ENCODE results near the gene DCC.

The DCC gene

DNA sequence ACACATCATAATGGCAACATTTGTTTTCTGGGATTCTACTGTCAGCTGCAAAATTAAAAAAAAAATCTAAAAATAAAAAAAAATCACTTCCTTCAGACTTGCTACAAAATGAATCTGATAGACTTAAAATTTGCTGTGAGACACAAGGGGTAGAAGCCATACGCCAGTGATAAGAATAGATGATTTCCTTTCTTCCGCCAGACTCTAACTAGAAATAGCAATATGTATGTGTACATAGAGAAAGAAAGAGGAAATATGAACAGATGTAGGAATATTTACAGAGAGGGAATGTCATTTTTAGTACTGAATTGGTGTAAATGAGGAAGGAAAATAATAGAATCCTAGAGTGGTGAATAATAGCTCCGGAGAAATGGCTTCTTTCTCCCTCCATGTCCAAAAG is 574.2 kb downstream of the DCC start:
- Mint-ChIP-seq H3K4me3 (no peak overlapping the region), H3K27ac (no peak overlapping the region), H3K9me3 (peaks cover 13% of the 10 kb centered on the region), H3K4me1 (no peaks in the 10 kb centered on the region), H3K36me3 (no peaks in the 10 kb centered on the region)
- ATAC-seq = no peak
- DNase-seq (ENCODE audit: low spot score in 2 of 2) = no peak

- H3K4me3 Mint-ChIP-seq = no peak overlapping the region
- ATAC-seq = no peak
- no peaks in the 10 kb centered on the region for H3K4me1 Mint-ChIP-seq
- no peak for DNase-seq (ENCODE audit: low spot score in 2 of 2)
- peaks cover 3% of the 10 kb centered on the region for H3K9me3 Mint-ChIP-seq
- H3K36me3 Mint-ChIP-seq = no peaks in the 10 kb centered on the region
- no peak overlapping the region for H3K27ac Mint-ChIP-seq
These were observed 580.7 kb downstream of the DCC start for GRCh38 chr18:52920665-52921064.

- DNase-seq (ENCODE audit: low spot score in 2 of 2) = no peak
- Mint-ChIP-seq H3K4me3 (no peak overlapping the region), H3K9me3 (peaks cover 8% of the 10 kb centered on the region), H3K4me1 (no peaks in the 10 kb centered on the region), H3K36me3 (no peaks in the 10 kb centered on the region), H3K27ac (no peak overlapping the region)
- ATAC-seq = no peak
These were observed 593.4 kb downstream of the DCC start for GRCh38 chr18:52933356-52933755.

DNA sequence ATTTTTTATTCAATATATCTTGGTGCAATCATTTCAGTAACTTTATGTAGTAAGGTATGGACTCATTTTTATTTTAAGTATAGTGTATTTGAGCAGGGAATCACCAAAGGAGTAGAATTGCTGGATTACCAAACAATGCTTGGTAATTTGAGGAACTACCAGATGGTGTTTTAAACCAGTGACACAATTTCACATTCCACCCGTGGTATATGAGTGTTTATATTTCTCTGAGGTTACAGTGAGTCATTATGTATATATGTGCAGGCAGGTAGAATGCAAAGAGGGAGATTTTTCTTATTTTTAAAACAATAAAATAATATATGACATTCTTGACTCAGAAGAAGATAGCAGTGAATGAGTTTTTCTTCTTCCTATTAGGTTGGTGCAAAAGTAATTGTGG is 596.9 kb downstream of the DCC start:
- H3K9me3 Mint-ChIP-seq = peaks cover 9% of the 10 kb centered on the region
- ATAC-seq = no peak
- no peaks in the 10 kb centered on the region for H3K36me3 Mint-ChIP-seq
- H3K27ac Mint-ChIP-seq = no peak overlapping the region
- no peak for DNase-seq (ENCODE audit: low spot score in 2 of 2)
- H3K4me1 Mint-ChIP-seq = no peaks in the 10 kb centered on the region
- H3K4me3 Mint-ChIP-seq = no peak overlapping the region

DNA sequence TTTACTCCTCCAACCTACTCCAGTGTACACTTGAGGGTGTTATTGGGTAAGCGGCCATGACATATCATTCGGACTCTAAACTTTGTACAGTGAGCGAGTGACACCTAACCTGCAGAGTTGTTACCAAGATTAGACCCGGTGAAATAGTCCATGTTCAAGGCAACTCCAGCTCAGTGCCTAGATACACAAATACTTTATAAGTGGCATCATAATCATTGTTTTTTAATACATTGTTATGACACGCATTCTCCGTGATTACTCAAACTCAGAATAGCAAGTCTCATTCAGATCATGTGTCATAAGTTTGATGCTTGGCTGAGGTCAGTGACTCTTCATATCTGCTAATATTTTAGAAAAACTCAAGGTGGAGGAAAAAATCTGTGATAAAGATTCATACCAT is 597.8 kb downstream of the DCC start:
- H3K27ac Mint-ChIP-seq = no peak overlapping the region
- H3K4me1 Mint-ChIP-seq = no peaks in the 10 kb centered on the region
- no peak overlapping the region for H3K4me3 Mint-ChIP-seq
- DNase-seq (ENCODE audit: low spot score in 2 of 2) (no peak), ATAC-seq (no peak)
- no peaks in the 10 kb centered on the region for H3K36me3 Mint-ChIP-seq
- H3K9me3 Mint-ChIP-seq = peaks cover 9% of the 10 kb centered on the region

DNA sequence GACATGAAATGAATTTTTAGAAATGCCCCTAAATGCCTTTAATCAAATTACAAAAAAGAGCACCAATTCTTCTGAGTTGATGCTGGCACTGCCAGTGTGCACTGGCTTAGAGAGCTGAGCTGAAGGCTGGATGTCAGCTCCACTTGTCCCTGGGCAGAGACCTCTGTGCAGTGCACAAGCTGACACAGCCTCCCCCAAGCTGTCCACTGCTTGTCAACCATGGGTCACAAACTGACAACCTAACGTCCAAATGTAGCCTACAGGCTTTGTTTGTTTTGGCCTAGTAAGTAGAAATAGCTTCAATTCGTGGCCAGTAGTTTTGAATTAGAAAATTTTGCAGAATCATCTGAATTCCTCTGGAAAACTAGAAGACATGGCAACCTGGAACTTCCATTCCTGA is 605.6 kb downstream of the DCC start:
- Mint-ChIP-seq H3K4me1 (no peaks in the 10 kb centered on the region), H3K36me3 (no peaks in the 10 kb centered on the region), H3K4me3 (no peak overlapping the region), H3K9me3 (peaks cover 11% of the 10 kb centered on the region), H3K27ac (no peak overlapping the region)
- DNase-seq (ENCODE audit: low spot score in 2 of 2) (no peak), ATAC-seq (no peak)

DNA sequence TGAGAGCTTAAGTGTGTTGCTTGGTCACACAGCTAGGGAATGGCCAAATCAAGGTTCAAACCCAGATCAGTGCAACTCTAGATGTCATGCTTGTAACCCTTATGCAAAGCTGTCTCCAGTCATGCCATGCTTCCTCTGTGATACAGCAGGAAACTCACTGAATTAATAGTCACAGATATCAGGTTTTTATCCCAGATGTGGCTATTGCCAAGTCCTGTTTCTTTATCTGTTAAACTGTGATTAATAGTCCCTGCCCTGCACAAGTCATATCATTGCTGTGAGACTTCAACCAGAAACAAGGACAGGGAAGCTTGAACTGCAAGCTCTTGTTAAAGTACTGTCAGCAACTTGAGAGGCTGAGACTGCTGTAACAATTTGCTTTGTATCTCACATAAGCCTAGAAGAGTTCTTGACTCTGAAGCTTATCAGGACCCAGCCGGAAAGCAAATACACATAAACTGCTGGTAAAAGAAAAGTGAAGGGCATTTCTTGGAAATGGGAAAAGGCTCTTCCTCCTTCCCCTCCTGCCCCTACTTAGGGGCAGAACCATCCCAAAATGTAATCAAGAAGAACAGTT is 609.0 kb downstream of the DCC start:
- ATAC-seq = no peak
- Mint-ChIP-seq H3K4me1 (no peaks in the 10 kb centered on the region), H3K9me3 (peaks cover 14% of the 10 kb centered on the region)

DNA sequence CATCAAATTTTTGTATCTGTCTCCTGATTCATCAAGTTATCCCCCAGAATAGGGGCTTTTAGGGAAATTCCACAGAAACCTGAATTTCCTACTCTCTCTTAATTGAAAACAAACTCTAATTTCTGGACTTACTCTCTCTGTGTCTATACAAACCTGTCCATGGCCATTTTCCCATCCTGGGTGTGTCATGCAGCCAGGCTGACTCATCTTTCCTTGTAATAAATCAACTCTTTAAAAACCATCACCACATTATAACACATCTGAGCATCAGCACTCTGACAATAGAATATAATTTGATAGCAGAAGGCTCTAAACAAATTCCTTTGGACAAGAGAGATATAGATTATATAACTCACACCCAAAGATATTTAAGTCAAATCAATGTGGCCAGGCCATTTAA is 610.2 kb downstream of the DCC start:
- no peak for ATAC-seq
- H3K4me1 Mint-ChIP-seq = no peaks in the 10 kb centered on the region
- H3K4me3 Mint-ChIP-seq = no peak overlapping the region
- H3K9me3 Mint-ChIP-seq = peaks cover 17% of the 10 kb centered on the region
- H3K36me3 Mint-ChIP-seq = no peaks in the 10 kb centered on the region
- H3K27ac Mint-ChIP-seq = no peak overlapping the region
- DNase-seq (ENCODE audit: low spot score in 2 of 2) = no peak

More for the DNA sequence above, 609.0 kb downstream of the DCC start:
- H3K4me3 Mint-ChIP-seq = no peak overlapping the region
- H3K36me3 Mint-ChIP-seq = no peaks in the 10 kb centered on the region
- no peak for DNase-seq (ENCODE audit: low spot score in 2 of 2)
- no peak overlapping the region for H3K27ac Mint-ChIP-seq

- Mint-ChIP-seq H3K9me3 (peaks cover 21% of the 10 kb centered on the region), H3K36me3 (no peaks in the 10 kb centered on the region), H3K4me3 (no peak overlapping the region), H3K27ac (no peak overlapping the region), H3K4me1 (no peaks in the 10 kb centered on the region)
- ATAC-seq (no peak), DNase-seq (ENCODE audit: low spot score in 2 of 2) (no peak)
These were observed 613.4 kb downstream of the DCC start for GRCh38 chr18:52953387-52953786.

DNA sequence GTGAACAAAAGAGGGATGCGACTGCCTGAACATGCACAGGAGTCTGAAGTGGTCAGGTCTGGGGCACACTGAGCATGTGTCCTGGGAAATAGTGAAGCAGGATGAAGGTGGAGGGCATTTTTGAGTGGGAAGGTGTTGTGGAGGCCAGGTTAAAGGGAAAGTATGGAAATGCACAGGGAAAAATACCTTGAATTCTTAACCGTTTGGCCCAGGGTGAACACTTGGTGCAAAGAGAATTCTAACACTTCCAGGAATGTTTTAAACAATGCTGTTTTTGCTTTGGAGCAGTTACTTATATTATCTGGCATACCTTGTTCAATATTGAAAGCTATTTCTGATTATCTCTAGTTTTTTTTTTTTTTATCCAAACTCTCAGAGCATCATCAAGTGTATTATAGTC is 623.5 kb downstream of the DCC start:
- H3K4me3 Mint-ChIP-seq = no peak overlapping the region
- ATAC-seq = no peak
- no peaks in the 10 kb centered on the region for H3K36me3 Mint-ChIP-seq
- H3K4me1 Mint-ChIP-seq = no peaks in the 10 kb centered on the region
- no peak overlapping the region for H3K27ac Mint-ChIP-seq
- no peak for DNase-seq (ENCODE audit: low spot score in 2 of 2)
- H3K9me3 Mint-ChIP-seq = peaks cover 8% of the 10 kb centered on the region

DNA sequence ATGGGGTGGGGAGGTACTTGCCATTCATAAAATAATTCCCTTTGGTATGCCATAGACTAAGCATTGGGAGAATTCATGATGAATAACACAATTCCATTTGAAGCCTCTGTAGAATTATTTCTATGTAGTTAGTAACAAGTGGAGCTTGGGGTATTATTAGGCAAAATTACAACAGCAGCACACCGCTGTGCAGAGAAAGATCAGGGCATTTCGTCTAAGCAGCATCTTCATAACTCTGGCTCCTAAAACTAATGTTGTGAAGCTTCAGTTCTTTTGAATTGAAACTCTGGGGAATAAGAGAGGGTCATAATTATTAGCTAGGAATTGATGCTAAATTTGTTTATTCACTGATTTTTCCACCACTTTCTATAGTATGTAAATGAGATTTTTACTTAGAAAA is 630.7 kb downstream of the DCC start:
- H3K27ac Mint-ChIP-seq = no peak overlapping the region
- ATAC-seq (no peak), DNase-seq (ENCODE audit: low spot score in 2 of 2) (no peak)
- H3K9me3 Mint-ChIP-seq = peaks cover 15% of the 10 kb centered on the region
- no peak overlapping the region for H3K4me3 Mint-ChIP-seq
- H3K36me3 Mint-ChIP-seq = no peaks in the 10 kb centered on the region
- no peaks in the 10 kb centered on the region for H3K4me1 Mint-ChIP-seq

GRCh38 chr18:52971097-52971496 is 631.1 kb downstream of the DCC start:
- Mint-ChIP-seq H3K27ac (no peak overlapping the region), H3K36me3 (no peaks in the 10 kb centered on the region), H3K4me3 (no peak overlapping the region), H3K4me1 (no peaks in the 10 kb centered on the region), H3K9me3 (peaks cover 16% of the 10 kb centered on the region)
- DNase-seq (ENCODE audit: low spot score in 2 of 2) (no peak), ATAC-seq (no peak)

DNA sequence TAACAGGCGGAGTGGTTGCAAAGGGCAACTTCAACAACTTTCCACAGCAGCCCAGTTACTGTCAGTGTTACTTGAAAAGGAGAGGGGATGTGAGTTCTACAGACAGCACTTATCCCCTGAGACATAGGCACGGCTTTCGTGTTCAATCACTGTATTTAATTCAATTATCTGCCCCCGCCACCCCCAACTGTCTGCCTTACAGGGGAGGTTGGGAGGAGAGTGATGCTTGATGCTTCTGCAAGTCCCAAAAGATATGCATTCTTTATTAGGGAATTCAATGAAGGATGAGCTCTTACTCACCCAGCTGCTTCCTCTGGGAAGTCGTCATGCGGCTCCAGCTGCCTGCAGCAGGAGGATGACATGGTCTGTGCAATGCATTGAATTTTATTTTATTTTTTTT is 639.9 kb downstream of the DCC start:
- no peak for DNase-seq (ENCODE audit: low spot score in 2 of 2)
- Mint-ChIP-seq H3K4me3 (no peak overlapping the region), H3K4me1 (no peaks in the 10 kb centered on the region), H3K36me3 (no peaks in the 10 kb centered on the region), H3K9me3 (peaks cover 22% of the 10 kb centered on the region), H3K27ac (no peak overlapping the region)
- no peak for ATAC-seq

- no peak for DNase-seq (ENCODE audit: low spot score in 2 of 2)
- Mint-ChIP-seq H3K4me3 (no peak overlapping the region), H3K4me1 (no peaks in the 10 kb centered on the region), H3K27ac (no peak overlapping the region), H3K9me3 (peaks cover 5% of the 10 kb centered on the region), H3K36me3 (no peaks in the 10 kb centered on the region)
- no peak for ATAC-seq
These were observed 651.2 kb downstream of the DCC start for GRCh38 chr18:52991246-52991645.

- Mint-ChIP-seq H3K36me3 (no peaks in the 10 kb centered on the region), H3K9me3 (peaks cover 7% of the 10 kb centered on the region), H3K4me1 (no peaks in the 10 kb centered on the region), H3K27ac (no peak overlapping the region), H3K4me3 (no peak overlapping the region)
- DNase-seq (ENCODE audit: low spot score in 2 of 2) (no peak), ATAC-seq (no peak)
These were observed 652.0 kb downstream of the DCC start for GRCh38 chr18:52992041-52992440.

DNA sequence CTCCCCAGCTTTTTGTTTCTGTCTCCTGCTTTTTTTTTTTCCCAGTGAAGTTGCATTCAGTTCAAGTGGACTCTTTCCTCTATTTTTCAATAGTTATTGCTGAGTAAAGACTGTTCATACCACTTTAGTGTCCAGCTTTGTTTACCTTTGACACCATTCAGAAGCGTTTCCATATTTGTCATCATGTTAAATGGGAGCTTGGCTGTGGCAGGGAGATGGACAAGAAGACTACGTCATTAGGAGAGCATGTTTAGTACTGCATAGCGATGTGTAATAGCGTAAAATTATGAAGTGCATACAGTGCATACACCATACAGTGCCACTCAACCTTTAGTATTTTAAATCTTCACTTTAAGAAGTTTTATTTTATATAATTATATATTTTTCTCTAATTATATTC is 655.9 kb downstream of the DCC start:
- ATAC-seq (no peak), DNase-seq (ENCODE audit: low spot score in 2 of 2) (no peak)
- Mint-ChIP-seq H3K4me3 (no peak overlapping the region), H3K36me3 (no peaks in the 10 kb centered on the region), H3K9me3 (peaks cover 10% of the 10 kb centered on the region), H3K4me1 (no peaks in the 10 kb centered on the region), H3K27ac (no peak overlapping the region)

DNA sequence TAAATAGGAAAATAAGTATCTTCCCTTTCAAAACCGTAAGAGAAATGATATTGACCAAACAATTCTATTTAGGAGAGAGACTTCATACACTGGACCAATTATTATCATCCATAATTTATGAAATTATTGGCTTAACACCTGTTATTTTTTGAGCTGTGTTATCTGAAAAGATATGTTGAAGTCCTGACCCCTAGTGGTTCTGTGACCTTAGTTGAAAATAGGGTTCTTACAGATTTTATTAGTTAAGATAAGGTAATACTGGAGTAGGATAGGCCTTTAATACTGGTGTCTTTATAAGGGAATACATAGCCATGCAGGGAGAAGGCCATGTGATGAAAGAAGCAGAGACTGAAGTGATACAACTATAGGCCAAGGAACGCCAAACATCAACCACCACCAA is 659.6 kb downstream of the DCC start:
- no peaks in the 10 kb centered on the region for H3K36me3 Mint-ChIP-seq
- H3K27ac Mint-ChIP-seq = no peak overlapping the region
- no peaks in the 10 kb centered on the region for H3K4me1 Mint-ChIP-seq

More for the DNA sequence above, 659.6 kb downstream of the DCC start:
- H3K9me3 Mint-ChIP-seq = peaks cover 11% of the 10 kb centered on the region
- no peak for DNase-seq (ENCODE audit: low spot score in 2 of 2)
- H3K4me3 Mint-ChIP-seq = no peak overlapping the region
- no peak for ATAC-seq
